GM10847 (cell line): ENCODE data around the gene MED29.
A peak's percentile ranks its signal among the peaks of the same experiment; 100 is the strongest.

Source experiments
- POLR2A ChIP-seq: IDR thresholded peaks from 2 replicates; pipeline ENCODE4 v1.6.1; 2011; ENCODE audit not compliant: insufficient read length; ENCODE audit errors: extremely low read depth

The MED29 gene

GRCh38 chr19:39438270-39438934 is 47.2 kb downstream of the MED29 start:
- no peak for TF ChIP-seq POLR2A

DNA sequence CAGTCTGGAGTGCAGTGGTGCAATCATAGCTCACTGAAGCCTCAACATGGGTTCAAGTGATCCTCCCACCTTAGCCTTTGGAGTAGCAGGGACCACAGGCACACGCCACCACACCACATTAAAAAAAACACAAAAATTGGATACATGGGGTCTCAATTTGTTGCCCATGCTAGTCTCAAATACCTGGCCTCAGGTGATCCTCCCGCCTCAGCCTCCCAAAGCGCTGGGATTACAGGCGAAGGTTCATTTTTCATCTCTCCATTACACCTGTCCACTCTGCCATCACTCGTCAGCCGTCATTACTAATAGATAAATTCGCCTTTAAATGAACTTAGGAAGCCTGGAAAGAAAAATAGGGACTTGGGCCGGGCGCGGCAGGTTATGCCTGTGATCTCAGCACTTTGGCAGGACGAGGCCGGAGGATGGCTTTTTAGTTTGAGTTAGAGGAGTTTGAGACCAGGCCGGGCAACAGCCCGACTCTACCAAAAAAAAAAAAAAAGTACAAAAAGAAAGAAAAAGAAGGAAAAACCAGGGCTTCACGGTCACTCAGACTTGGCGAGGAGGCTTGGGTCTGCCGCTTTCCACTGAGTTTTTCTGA is 53.5 kb downstream of the MED29 start:
- TF ChIP-seq POLR2A, result no peak

DNA sequence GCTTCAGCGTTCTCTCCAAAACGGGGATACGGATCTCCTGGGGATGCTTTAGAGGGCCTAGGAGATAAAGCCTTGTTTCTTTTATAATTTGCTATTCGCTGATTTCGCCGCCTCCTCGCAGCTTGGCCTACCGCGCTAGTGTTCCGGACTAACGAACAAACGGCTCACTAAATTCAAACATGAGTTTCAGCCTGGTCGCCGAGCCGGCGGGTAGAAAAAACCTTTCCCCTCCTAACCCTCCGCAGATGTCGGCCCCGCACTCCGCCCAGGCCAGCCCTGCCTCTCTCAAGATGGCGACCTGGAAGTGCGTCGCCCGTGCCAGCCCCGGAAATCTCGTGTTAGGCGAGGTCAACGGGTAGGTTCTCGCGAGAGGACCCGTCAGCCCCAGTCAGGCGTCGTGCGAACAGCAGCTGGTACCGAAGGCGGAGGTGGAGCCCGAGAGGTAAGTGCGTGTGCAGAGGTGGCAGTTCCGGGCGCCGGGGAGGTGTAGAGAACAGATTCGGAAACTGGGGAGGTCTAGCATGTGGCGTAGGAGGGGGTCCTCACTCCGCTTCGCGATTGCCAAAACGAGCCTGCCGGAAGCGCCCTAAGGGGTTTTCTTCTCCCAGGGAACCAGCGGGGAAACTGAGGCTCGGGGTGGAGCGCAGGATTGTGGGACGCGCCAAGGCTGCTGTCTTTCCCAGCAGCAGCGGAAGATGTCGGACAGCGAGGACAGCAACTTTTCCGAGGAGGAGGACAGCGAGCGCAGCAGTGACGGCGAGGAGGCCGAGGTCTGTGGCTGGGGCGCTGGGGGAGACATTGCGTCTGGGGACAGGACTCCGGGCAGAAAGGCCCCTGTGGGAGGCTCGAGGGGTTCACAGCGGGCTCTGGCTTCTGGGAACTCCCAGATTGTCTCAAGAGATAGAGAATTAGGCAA is 54.3 kb downstream of the MED29 start, which contains the start of gene SUPT5H:
Gene SUPT5H (plus strand): TSS at position 387 of the 916 bp plus-strand sequence. CDS start 309 bp downstream, at position 696.
- peak; percentile 93 for TF ChIP-seq POLR2A

DNA sequence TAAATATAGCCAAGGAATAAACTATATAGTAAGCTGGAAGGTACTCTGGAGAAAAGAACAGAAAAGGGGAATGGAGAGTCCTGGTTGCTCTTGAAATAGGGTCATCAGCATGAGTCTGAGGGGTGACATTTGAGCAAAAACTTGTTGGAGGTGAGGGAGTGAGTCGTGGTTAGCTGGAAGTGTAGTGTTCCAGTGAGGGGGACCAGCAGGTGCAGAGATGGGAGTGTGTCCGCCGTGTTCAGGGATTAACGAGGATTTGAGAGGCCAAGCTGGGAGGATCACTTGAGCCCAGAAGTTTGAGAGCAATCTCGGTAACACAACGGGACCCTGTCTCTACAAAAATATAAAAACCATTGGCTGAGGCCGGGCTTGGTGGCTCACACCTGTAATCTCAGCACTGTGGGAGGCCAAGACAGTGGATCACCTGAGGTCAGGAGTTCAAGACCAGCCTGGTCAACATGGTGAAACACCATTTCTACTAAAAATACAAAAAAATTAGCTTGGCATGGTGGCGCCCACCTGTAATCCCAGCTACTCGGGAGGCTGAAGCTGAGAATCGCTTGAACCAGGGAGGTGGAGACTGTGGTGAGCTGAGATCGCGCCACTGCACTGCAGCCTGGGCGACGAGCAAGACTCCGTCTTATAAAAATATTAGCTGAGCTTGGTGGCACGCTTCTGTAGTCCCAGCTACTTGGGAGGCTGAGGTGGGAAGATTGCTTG is 55.3 kb downstream of the MED29 start:
- TF ChIP-seq POLR2A, result no peak

DNA sequence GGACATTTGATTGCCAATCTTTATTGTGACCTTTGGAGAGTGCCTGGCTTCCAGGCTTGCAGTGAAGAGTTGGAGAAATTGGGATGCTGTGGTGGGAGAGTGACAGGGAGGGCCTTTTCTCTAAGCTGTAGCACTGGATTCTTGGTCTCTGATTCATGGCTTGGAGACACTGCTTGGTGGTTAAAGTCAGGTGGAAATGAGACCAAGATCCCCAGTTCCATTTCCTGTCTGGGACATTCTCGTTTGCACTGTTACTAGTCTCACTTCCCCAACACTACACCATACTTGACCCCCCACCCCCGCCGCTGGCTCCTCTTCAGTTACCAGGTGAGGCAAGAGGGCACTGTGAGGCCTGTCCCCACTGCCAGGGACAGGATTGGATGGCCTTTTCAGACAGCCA is 57.1 kb downstream of the MED29 start:
- no peak for TF ChIP-seq POLR2A

GRCh38 chr19:39449116-39449797 is 58.1 kb downstream of the MED29 start:
- no peak for TF ChIP-seq POLR2A
